Liver (tissue), 9 donors: ENCODE results near the gene ACTN4. TPM values are rescaled to one million over a fixed set of nuclear protein-coding genes. Genes with fewer than 3 reads are reported as not detected.

Experiments used
- DNase-seq: peaks from one replicate; pipeline ENCODE4 v3.0.0-alpha.2; 2017; ENCODE audit warnings: low spot score
- H3K27ac ChIP-seq, 2 donors: one replicate each; pipeline ENCODE4 v1.7.0; 2013; ENCODE audit warnings: inconsistent platforms in 2 of 2, low read length in 2 of 2, control low read depth in 1 of 2, low read depth in 1 of 2, mild to moderate bottlenecking in 1 of 2
- H3K27me3 ChIP-seq, 4 donors: one replicate each; pipeline versions ENCODE4 v1.6.1 to v1.7.0; 2013; ENCODE audit warnings: low read length in 3 of 4, inconsistent platforms in 1 of 4, mild to moderate bottlenecking in 1 of 4, moderate library complexity in 1 of 4; ENCODE audit not compliant: control insufficient read depth in 4 of 4, insufficient read depth in 4 of 4
- H3K36me3 ChIP-seq, 4 donors: one replicate each; pipeline versions ENCODE4 v1.6.1 to v1.7.0; 2013; ENCODE audit warnings: low read length in 3 of 4, mild to moderate bottlenecking in 3 of 4, low read depth in 1 of 4, moderate library complexity in 1 of 4; ENCODE audit not compliant: control insufficient read depth in 4 of 4, insufficient read depth in 3 of 4
- H3K4me1 ChIP-seq, 4 donors: one replicate each; pipeline versions ENCODE4 v1.6.1 to v1.7.0; 2013; ENCODE audit warnings: low read length in 3 of 4, mild to moderate bottlenecking in 3 of 4, moderate library complexity in 1 of 4; ENCODE audit not compliant: control insufficient read depth in 4 of 4, insufficient read depth in 4 of 4
- H3K4me3 ChIP-seq, 3 donors: one replicate each; pipeline versions ENCODE4 v1.6.1 to v1.7.0; 2013; ENCODE audit warnings: low read length in 3 of 3, control low read depth in 1 of 3, low read depth in 1 of 3, mild to moderate bottlenecking in 1 of 3
- H3K9ac ChIP-seq, 2 donors: one replicate each; pipeline ENCODE4 v1.7.0; 2013; ENCODE audit warnings: low read length in 2 of 2, mild to moderate bottlenecking in 2 of 2, moderate library complexity in 2 of 2, control low read depth in 1 of 2, low read depth in 1 of 2
- H3K9me3 ChIP-seq, 4 donors: one replicate each; pipeline versions ENCODE4 v1.6.1 to v1.7.0; 2013; ENCODE audit warnings: low read length in 3 of 4; ENCODE audit not compliant: control insufficient read depth in 4 of 4
- ATF3 ChIP-seq: IDR thresholded peaks from 2 replicates; pipeline ENCODE4 v1.6.1; 2016; ENCODE audit warnings: antibody characterized with exemption
- CTCF ChIP-seq: fragments of 150-350 bp; IDR thresholded peaks from 2 replicates; pipeline ENCODE4 v1.5.1; 2017; ENCODE audit warnings: improper control_type of control experiment, low read depth, low read length; ENCODE audit not compliant: missing input control
- HNF4A ChIP-seq, 2 donors: conservative IDR thresholded peaks; 2 replicates each; pipeline ENCODE4 v1.6.1; 2016; ENCODE audit warnings: antibody characterized with exemption in 2 of 2, mild to moderate bottlenecking in 2 of 2
- JUND ChIP-seq, 2 donors: IDR thresholded peaks; 2 replicates each; pipeline ENCODE4 v1.6.1; 2016; ENCODE audit warnings: antibody characterized with exemption in 2 of 2
- REST ChIP-seq: IDR thresholded peaks from 2 replicates; pipeline ENCODE4 v1.6.1; 2016; ENCODE audit warnings: antibody characterized with exemption, mild to moderate bottlenecking
- YY1 ChIP-seq: IDR thresholded peaks from 2 replicates; pipeline ENCODE4 v1.6.1; 2016; ENCODE audit warnings: antibody characterized with exemption, mild to moderate bottlenecking
- ZBTB33 ChIP-seq: IDR thresholded peaks from 2 replicates; pipeline ENCODE4 v1.6.1; 2016; ENCODE audit warnings: antibody characterized with exemption
- WGBS: extraction: QIAGEN DNeasy Blood & Tissue Kit; methylation state at CpG from one replicate; pipeline ENCODE4 v1.1.7; 2013; 5-methylcytosine and 5-hydroxymethylcytosine counted together
- polyA plus RNA-seq, 2 donors: library from polyadenylated mRNA; stranded (reverse) in 1 of 2; unstranded in 1 of 2; fragments of 200-250 nt in 1 of 2; fragments of >200 nt in 1 of 2; fragmentation: Nextera tagmentation in 1 of 2; extraction: Ambion mirVana in 1 of 2; gene quantifications; one replicate each; pipeline versions ENCODE4 v1.2.1 to v1.2.3, GENCODE V29; 2013 to 2015
- total RNA-seq, 2 donors: library from RNA; depleted of rRNA; stranded (reverse); fragments of >200 nt; gene quantifications; one replicate each; pipeline ENCODE4 v1.2.3, GENCODE V29; 2014
- donor health status: healthy.
- donor health status: healthy.
- donor health status: healthy.
- donor health status: healthy.
- donor health status: healthy.

The ACTN4 gene
- total and polyA plus RNA-seq, 4 donors = 35.4 to 164 (median 98.7) TPM

DNA sequence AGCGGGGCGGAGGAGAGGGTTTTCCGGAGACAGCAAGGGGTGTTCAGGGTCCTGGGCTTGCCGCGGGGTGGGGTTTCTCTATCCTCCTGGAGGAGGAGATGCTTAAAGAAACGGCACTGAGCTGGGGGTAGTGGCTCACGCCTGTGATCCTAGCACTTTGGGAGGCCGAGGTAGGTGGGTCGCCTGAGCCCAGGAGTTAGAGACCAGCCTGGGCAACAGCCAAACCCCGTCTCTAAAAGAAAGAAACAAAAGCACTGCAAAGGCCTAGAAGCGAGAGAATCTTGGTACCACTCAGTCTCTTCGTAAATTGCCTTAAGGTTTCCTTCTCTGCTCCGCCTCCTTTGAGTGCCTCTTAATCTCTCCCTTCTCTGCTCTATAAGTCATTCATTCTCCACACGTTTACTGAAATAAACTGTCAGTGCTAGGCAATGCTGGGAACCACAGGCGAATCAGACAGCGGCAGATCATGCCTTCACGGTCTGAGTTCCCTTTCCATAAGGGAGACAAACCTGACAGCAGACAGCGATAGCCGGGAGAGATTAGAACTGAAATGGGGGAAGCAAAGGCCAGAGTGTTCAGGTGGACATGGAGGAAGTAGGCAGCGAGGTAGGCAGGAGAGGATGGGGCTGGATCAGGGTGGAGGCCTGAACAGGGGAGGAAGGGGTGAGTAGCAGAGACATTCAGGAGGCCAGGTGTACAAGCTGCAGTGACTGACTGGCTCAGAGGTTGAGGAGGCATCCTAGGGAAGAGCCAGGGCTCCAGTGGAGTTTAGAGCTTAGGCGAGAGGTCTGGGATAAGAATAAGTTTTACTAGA, 27.9 kb upstream of the ACTN4 start:
- peak overlapping the region; percentile 60 to 83 for H3K27ac ChIP-seq

More for the DNA sequence above, 27.9 kb upstream of the ACTN4 start:
- no peaks in the 10 kb centered on the region for H3K27me3 ChIP-seq
- TF ChIP-seq HNF4A (conservative IDR thresholded peaks at IDR 0.05) (no peak), ATF3 (no peak), CTCF (no peak), ZBTB33 (no peak), JUND (IDR thresholded peaks at IDR 0.05) (no peak), YY1 (no peak), REST (no peak)
- WGBS = 16% methylated on average over 21 of the region's 21 CpGs
- peaks cover 8 to 36% (median 24%) of the 10 kb centered on the region in 4 donors for H3K36me3 ChIP-seq
- H3K4me3 ChIP-seq = peak overlapping the region; percentile 71 to 100 (median 96)
- H3K9me3 ChIP-seq = no peaks in the 10 kb centered on the region
- H3K4me1 ChIP-seq = peaks cover 2 to 20% (median 15%) of the 10 kb centered on the region in 4 donors
- peak overlapping the region; percentile 84 to 96 for H3K9ac ChIP-seq
- no peak for DNase-seq
